Activated CD4-positive, CD25-positive, alpha-beta regulatory T cell treated with anti-CD3 and anti-CD28 coated beads, Interleukin-2, amount 50 U/mL, for 16 hours (primary cell): ENCODE data around the gene PPIL1.

Experiments used
- DNase-seq: peaks from one replicate; pipeline ENCODE4 v3.0.0-alpha.2; 2020; ENCODE audit warnings: low read depth, low spot score

The PPIL1 gene

DNA sequence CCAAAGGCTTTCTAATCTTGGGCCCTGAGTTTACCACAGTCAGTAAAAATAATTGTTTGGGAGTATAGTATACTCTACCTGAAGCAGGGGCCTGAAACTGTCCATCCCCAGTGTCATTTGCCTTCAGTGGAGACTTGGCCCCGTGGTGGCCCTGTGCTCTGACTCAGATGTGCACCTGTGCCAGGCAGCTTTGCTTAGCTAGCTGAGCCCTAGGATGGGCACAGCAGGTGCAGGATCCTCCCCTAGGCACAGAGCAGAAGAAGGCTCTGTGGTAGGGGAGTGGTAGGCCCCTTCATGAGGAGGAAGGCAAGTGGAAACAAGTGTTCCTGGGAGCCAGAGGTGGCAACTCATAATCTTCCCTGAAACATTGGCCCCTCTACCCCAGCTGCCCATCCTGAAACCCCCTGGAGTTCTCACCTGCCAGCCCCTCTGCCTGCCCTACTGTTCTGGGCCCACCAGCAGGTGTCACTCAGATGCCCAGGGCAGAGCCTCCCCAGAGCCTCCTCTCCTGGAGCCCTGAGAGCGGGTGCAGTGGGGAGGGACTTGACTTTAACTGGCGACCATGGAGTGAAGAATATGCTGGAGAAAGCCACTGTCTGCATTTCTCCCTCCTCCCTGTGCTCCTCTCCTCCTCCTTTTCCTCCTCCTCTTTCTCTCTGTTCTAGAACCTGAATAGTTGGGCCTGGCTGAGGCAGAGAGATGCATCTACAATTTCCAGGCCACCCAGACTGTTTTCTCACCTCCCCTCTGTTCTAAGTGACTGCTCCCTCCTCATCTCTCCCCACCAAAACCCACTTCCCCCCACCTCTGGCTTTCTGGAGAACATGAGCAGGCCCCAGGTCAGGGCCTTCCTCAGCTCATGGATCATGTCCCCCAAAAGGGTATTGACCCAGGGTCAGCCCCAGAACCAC, 38.2 kb downstream of the PPIL1 start:
- DNase-seq = no peak

DNA sequence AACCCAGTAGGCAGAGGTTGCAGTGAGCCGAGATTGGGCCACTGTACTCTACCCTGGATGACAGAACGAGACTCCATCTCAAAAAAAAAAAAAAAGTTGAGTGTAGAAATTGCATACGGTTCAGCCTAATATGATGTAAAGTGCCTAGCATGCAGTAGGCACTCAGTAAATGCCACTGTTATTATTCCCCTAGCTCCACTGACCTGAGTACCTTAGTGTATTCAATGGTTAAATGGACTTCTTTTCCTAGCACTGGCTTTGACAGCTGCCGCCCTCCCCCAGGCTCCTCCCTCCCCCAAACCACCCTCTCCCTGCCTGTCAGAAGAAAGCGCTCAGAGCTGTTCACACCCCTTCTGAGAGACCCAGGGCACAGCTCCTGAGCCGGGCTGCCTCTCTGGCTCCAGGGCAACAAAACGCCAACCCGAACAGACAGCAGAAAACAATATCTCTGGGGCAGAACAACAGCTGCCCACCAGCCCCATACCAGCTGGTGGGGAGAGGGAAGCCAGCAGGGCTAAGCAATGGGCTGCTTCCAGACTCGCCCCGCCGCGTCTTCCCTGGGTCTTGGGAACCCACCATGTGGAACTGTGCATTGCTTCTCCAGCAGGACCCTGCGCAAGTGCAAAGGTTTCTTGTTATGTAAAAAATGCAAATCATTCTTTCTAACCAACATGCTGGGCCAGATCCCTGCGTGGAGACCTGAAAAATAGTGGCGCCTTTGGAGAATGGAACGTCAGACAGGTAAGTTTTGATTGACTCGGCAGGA, 39.8 kb downstream of the PPIL1 start:
- no peak for DNase-seq

DNA sequence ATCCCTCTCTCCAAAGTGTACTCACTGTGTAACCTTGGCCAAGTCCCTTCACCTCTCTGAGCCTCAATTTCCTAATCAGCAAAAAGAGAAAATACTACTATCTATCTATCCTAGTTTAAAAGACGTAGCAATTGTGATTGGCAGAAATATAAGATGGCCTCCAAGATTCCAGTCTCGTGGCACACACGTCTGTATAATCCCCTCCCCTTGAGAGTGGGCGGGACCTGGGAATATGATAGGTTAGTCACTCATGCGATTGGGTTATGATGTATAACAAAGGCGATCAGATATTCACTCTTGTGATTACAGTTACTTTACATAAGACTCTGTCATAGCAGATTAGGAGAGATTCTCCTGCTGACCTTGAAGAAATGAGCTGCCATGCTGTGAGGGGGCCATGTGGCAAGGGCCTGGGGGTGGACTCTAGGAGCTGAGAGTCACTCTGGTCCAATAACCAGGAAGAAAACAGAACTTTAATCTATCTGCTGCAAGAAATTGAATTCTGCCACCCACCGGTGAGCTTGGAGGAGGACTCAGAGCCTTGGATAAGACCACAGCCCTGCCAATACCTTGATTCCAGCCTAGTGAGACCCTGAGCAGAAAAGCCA, 41.3 kb downstream of the PPIL1 start:
- DNase-seq = no peak

DNA sequence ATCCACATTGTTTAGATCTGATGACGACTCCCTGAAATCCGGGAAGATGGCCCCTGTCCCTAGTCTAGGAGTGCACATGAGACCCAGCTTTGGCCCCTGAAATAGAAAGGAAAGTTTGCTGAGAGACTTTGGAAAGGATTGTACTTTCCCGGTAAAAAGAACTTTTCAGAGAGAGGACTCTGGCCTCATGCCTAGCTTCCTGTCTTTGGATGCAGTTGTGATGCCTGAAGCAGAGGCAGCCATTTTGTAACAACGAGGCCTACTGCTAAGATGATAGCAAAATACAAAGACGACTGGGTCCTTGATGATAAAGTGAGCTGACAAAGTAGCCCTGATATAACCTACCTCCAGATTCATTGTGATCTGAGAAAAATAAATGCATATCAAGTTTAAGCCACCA, 42.3 kb downstream of the PPIL1 start:
- no peak for DNase-seq

DNA sequence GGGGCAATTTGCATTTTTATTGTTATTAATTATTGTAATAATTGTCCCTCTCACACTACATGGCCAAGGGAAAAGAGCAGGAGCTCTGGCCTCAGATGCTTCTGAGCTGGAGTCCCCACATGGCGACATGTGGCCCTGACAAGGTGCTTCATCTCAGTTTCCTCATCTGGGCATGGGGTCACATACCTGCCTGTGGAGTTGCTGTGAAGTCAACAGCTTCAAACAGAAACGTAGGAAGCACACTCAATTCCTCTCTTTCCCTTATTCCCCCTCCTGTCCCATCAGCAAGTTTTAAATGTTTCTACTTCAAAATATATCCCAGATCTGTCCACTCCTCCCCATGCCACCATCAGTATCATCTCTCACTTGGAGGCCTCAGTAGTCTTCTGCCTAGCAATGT, 44.0 kb downstream of the PPIL1 start:
- no peak for DNase-seq

DNA sequence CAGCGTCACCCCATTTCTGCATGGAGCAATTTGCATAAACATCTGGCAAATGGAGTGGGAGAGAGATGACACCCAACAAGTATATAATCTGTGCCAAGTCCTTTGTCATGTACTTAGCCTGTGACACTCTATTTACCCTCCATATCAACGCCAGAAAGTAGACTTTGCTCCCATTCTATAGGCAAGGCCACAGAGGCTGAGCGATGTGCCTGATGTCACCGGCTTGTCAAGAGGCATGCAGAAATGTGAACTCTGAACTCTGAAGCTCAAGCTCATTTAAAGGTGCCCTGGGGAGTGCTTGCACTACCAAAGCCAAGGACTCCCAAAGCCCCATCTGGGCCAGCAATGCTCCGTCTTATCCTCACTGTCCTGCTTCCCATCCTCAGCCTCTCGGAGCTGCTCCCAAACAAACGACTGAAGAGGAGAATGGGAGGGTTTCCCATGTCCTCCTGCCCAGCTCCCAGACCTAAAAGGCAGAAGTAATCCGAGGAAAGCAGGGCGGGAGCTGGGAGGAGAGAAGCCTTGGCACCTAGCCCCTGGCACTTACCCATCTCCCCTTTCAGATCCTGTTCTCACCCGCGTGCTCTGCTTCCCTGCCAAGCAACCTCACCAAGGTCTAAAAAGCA, 44.6 kb downstream of the PPIL1 start:
- no peak for DNase-seq

DNA sequence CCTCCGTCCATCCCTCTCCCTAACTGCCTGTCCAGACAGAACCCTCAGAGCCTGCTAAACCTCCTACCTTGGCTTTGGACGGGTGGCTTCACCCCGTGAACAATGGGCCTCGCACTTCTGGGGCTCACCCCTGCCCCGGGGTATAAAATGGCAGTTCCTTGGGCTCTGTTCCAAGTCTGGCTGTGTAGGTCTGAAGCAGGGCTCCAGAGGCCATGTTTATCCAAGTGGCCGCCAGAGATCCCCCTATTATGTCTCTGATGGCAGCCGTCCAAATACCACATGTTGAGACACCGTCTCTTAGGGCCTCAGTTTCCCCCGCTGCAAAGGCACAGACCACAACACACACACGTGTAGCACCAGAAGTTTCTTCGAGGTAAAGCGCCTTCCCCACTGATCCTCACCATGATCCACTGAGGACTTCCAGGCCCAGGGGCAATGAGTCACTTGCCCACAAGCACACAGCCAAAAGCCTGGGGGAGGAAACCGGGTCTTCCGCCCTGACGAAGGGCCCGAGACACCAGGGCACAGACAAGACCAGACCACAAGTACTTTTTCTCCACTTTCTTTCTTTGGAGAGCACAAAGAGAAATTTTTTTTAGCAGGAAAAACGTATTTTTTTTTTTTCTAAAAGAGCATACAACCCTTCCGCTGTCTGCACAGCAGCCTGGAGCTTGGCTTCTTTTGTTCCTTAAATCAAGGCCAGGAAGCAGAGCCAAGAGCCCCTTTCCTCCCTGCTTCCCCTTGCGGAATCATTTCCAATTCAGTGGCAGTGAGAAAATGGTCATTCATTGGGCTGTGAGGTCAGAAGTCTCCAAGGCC, 47.1 kb downstream of the PPIL1 start:
- DNase-seq = no peak

DNA sequence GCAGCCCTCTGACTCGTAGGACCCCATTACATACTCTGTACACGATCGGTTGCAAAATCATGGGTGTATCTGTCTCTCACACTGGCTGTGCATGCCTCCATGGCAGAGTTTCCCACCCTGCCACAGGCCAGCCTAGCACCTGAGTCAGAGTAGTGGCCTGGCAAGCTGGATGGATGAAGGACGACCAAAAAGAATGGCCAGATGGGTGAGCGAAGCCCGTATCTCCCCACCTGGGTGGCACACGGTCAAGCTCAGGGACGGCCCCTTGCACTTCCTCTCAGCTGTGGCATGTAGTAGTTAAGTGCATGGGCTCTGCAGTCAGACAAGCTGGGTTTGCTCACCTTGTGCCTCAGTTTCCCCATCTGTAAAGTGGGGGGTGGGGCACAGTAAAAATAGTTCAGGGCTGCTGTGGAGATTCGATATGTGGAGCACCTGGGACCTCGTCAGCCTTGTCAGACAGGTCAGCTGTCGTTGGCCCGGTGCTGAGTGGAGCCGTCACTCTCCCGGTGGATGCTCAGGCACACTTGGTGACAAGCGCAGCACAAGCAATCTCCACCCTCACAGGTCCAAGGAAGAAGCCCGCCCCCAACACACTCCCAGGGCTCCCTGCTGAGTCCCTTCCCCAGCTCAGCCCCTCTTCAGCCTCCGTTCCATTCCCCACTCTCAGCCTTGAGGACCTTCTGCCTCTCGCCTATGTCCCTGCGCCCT, 47.9 kb downstream of the PPIL1 start:
- no peak for DNase-seq

DNA sequence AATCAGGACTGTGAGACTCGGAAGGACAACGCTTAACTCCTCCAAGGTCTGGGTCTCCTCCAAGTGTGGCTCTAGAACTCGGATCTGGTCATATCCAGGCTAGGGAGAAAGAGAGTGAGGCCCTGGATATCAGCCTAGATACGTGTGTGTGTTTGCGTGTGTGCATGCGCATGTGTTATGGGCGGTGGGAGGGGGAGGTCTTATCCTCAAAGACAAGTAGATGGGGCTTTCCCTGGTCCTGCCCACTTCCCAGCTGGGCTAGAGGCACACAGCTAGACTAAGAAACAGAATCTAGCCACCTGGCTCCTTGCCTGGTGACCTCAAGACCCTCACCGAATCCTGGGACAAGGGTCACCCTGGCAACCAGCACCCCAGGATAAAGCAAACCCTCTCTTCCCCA, 48.6 kb downstream of the PPIL1 start:
- DNase-seq = no peak

DNA sequence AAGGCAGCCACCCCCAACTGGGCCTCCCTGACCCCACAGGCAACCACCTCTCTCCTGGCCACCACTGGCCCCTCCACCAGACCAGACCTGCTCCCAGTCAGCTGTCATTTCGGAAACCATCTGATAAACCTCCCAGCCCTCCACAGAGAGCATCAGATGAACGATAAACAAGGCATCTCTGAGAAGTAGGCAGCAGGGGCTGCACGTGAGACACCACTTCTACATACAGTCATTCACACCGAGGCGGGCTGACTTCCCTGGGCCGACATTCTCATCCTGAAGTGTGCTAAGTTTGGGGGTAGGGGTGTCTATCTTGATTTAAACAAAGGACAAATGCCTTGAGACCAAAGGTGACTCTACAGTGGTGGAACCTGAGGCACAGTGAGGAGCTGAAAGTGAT, 49.2 kb downstream of the PPIL1 start:
- DNase-seq = no peak

DNA sequence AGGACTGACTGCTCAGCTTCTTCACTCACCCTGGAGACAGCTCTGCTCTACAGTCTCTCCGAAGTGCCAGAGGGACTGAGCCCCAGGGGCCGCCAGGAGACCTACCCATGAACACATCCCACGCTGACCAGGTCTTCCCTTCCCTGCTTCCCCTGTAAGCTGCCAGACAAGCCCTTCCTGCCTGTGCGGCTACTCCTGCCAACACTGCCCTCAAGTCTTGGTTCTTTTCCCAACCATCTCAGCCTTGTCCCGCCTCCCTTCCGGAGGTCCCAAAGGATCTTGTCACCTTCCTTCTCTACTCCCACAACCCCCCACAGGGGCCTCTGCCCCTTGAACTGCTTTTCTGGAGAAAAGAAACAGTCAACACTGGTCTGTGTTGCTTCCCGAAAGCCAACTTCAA, 50.4 kb downstream of the PPIL1 start:
- DNase-seq = no peak

DNA sequence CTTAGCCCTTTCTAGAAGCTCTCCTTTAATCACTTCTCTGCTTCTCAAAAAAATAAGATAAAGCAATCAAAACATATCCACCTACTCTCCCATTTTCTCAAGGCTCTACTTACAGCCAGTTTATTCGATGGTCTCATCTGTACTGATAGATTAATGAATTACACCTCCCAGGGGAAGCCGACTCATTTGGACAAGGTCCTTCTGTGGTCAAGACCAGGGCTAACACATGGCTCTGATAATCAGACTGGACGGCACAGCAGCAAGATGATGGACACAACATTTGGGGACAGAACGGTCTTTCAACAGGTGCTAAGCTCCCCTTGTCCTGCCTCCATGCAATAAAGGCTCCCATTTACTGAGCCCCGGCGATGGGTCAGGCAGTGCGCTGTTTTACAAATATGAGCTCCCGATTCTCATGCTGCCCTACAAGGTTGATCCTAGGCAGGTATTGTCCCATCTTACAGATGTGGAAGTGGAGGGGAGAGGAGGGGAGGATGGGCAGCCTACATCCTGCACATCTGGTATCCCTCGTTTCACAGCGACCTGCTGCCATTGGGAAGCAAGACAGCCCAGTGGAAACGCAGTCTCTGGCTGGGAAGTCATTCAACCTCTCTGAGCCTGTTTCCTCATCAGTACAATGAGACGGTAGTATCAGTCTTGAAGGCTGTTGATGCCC, 51.0 kb downstream of the PPIL1 start:
- DNase-seq = no peak

DNA sequence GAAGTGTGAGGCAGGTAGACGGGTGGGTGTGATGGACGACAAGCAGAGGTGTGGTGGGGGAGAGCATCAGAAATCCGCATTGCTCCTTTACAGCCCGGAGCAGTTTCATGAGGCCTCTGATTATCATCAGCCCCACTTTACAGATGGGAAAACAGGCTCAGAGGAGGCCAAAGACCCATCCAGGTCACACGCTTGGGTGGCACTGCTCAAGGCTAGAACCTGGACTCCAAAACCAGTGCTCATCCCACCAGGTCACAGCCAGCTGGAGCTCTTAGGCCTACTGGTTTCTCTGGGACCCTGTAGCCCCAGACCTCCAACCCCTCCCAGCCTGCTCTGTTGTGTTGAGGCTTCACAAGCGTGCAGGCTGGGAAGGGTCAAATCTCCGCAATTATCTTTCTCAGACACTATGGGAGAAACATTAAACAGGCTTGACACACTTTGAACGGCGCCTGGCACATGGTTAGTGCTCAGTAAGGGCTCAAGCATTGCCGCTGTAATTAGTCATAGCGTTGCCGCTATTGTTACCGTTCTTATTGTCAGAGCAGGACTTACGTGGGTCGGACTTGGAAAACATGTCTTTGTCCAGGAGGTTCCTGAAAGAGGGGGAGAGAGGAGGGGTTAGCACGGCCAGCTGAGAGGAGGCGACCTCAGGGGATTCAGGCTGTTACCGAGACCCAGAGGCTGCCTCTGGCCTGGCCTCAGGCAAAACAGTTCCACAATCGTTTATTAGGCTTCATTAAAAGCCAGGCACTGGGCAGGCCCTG, 51.9 kb downstream of the PPIL1 start:
- no peak for DNase-seq

DNA sequence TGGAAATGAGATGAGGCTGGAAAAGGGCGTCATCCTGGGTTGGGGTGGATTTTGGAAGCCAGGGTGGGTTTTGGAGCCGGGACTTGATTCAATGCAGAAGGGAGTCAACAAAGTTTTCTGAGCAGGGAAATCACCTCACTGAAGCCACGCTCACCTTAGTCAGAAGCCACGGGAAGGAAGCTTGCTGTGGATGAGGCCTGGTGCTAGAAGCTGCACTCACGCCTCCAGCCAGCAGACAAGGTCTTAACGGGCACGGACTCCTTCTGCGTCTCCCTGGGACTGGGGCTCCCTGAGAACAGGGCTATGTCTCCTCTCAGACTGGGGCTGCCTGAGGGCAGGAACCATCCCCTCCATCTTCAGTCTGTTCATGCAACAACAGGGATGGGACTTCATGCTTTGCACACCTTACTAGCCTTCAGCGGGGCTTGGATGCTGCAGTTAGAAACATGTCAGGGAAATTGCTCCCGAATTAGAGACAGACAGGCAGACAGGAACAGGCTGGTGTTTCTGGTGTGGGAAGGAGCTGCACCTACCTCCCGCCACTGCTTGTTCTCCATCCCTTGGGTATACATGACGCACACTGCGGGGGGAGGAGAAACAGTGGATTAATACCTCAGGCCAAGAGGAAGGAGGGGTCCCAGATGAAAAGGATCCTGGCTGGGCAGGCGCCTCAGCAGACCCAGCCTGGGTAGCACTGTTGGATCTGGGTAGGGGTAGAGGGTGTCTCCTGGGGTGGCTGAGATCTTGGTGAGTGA, 52.8 kb downstream of the PPIL1 start:
- DNase-seq = no peak

DNA sequence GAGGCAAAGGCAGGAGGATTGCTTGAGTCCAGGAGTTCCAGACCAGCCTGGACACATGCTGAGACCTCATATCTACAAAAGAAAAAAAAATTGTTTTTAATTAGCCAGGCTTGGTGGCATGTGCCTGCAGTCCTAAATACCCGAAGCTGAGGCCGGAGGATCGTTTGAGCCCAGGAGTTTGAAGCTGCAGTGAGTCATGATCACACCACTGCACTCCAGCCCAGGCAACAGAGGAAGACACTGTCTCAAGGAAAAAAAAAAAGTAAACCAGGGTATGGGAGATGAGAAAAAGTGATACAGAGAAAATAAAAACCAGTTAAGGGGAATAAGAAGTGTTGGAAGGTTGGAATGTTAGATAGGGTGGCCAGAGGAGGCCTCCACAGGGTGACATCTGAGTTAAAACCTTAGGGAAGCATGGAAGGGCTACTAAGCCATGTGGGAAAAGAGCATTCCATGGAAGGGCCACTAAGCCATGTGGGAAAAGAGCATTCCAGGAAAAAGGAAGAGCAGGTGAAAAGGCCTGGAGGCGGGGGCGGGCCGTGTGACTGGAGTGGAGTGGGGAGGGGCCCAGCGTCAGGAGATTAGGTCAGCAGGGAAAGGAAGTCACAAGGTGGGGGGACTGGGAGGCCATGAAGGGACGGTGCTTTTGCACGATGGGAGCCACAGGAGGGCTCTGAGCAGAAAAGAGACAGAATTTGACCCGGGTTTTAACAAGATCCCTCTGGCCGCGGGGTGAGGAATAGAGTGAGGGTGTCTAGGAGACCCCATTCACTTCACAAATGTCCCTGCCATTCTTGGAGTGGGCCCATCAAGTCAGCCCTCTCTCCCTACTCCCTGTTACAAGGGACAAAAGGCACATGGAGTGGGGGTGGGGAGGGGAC, 53.7 kb downstream of the PPIL1 start:
- DNase-seq = no peak

DNA sequence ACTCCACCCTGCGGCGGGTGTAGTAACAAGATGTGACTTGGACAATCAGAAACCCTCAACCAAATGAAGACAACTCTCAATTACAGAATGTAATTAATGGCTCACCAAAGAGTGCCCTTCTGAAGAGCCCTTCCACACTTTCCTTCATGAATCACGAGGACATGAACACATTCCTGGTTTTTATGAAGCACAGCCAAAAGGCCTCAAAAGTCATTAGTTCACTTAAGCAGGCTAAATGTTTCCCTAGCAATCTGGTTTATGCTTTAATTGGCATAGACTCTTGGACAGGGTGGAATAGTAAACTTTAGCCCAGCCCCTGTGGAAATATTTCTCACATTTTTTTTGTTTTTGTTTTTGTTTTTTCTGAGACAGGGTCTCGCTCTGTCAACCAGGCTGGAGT, 55.8 kb downstream of the PPIL1 start:
- no peak for DNase-seq

DNA sequence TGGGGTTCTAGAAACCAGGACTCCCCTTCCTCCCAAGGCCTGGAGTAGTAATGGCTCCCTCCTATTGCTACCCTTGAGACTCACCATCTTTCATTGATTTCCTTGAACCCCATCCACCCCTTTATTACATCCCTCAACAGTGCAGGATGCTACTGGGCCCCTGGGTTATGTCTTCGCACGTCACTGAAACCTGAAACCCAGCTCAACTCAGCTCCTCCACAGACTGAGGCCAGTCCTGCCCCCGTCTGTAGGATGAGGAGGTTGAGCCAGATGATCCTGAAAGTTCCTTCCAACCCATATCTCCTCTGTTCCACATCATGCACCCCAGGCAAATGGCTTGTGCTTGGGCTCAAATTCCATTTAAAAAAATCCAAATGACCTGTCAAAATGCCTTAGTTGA, 56.8 kb downstream of the PPIL1 start:
- no peak for DNase-seq
